Measurements from ENCODE around the gene IMMP2L. TPM values are rescaled to one million over a fixed set of nuclear protein-coding genes. Genes with fewer than 3 reads are reported as not detected.

IMMP2L gene
- total RNA-seq, 1 donor: 19.9 TPM

DNA sequence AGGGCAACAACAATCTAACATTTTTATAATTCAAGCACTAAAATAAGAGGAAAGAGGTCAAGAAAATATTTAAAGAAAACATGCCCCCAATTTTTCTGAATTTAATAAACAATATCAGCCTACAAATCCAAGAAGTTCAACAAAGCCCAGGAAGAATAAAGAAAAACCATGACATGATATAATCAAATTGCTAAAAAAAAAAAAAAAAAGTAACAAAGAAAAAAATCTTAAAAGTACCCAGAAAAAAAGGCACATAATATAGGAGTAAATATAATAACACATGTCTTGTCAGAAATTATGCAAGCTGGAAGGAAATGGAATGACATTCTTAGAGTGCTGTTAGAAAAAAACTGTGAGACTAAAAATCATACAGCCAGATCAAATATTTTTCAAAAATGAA, 151.4 kb downstream of the IMMP2L start:
- Histone ChIP-seq H3K36me3 (ENCODE audit: insufficient read depth, low read length) (no peaks in the 10 kb centered on the region), H3K9me3 (ENCODE audit: low read depth, low read length) (no peaks in the 10 kb centered on the region), H3K4me2 (ENCODE audit: insufficient read depth, low read length) (no peak overlapping the region), H3K4me1 (ENCODE audit: insufficient read depth, low read length) (peaks cover 7% of the 10 kb centered on the region), H3K27me3 (ENCODE audit: insufficient read depth, low read length) (no peaks in the 10 kb centered on the region), H4K20me1 (ENCODE audit: insufficient read depth, low read length) (no peaks in the 10 kb centered on the region), H3K4me3 (ENCODE audit: insufficient read depth, low read length) (no peak overlapping the region), H3K79me2 (ENCODE audit: insufficient read depth, low read length) (no peaks in the 10 kb centered on the region), H2AFZ (ENCODE audit: low read length) (no peak overlapping the region), H3K27ac (ENCODE audit: low read depth, low read length) (no peak overlapping the region)
- DNase-seq (ENCODE audit: insufficient read length, low spot score, missing footprints): no peak
- TF ChIP-seq, protein P1, sequence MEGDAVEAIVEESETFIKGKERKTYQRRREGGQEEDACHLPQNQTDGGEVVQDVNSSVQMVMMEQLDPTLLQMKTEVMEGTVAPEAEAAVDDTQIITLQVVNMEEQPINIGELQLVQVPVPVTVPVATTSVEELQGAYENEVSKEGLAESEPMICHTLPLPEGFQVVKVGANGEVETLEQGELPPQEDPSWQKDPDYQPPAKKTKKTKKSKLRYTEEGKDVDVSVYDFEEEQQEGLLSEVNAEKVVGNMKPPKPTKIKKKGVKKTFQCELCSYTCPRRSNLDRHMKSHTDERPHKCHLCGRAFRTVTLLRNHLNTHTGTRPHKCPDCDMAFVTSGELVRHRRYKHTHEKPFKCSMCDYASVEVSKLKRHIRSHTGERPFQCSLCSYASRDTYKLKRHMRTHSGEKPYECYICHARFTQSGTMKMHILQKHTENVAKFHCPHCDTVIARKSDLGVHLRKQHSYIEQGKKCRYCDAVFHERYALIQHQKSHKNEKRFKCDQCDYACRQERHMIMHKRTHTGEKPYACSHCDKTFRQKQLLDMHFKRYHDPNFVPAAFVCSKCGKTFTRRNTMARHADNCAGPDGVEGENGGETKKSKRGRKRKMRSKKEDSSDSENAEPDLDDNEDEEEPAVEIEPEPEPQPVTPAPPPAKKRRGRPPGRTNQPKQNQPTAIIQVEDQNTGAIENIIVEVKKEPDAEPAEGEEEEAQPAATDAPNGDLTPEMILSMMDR (IDR thresholded peaks at IDR 0.05; ENCODE audit: extremely low read depth, low read depth, low read length): no peak

DNA sequence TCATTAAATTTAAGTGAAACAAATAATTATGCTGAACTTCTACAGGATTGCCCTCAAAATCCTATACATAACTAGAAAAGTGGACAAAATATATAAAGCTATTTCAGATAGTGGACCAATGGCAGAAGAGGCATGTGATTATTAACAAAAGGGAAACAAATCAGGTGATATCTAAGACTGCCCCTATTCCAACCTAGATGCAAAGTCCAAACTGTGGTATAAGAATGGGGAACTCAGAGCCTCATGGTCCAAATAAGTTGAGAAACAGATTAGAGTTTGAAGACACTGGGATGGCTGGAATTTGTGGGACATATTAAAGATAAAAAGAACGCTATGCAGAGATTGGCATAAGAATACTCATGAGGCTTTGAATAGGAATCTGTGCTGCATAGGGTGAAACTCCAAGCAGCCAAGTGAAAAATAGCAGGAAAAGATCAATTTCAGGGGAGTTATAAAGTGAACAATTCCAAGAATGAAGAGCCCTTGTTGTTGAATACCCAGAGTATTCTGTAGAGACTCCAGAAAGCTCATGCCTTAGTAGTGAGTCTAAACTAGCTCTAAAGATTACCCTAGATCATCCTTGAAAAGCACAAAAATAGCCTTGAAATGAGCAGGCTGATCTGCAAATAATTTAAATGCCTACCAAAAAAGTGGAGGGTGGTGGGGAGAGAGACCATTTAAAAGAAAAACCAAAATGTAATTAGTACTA, 152.4 kb downstream of the IMMP2L start:
- Histone ChIP-seq H3K36me3 (ENCODE audit: insufficient read depth, low read length) (no peaks in the 10 kb centered on the region), H2AFZ (ENCODE audit: low read length) (peak overlapping the region; percentile 22), H4K20me1 (ENCODE audit: insufficient read depth, low read length) (no peaks in the 10 kb centered on the region), H3K4me1 (ENCODE audit: insufficient read depth, low read length) (peaks cover 7% of the 10 kb centered on the region), H3K9me3 (ENCODE audit: low read depth, low read length) (no peaks in the 10 kb centered on the region), H3K27ac (ENCODE audit: low read depth, low read length) (no peak overlapping the region), H3K4me3 (ENCODE audit: insufficient read depth, low read length) (no peak overlapping the region), H3K27me3 (ENCODE audit: insufficient read depth, low read length) (no peaks in the 10 kb centered on the region), H3K79me2 (ENCODE audit: insufficient read depth, low read length) (no peaks in the 10 kb centered on the region), H3K4me2 (ENCODE audit: insufficient read depth, low read length) (peak overlapping the region; percentile 55)
- TF ChIP-seq, protein P1 (IDR thresholded peaks at IDR 0.05; ENCODE audit: extremely low read depth, low read depth, low read length): no peak
- no peak for DNase-seq (ENCODE audit: insufficient read length, low spot score, missing footprints)

GRCh38 chr7:111408724-111409123, 153.6 kb downstream of the IMMP2L start:
- Histone ChIP-seq H3K9me3 (ENCODE audit: low read depth, low read length) (no peaks in the 10 kb centered on the region), H3K27me3 (ENCODE audit: insufficient read depth, low read length) (no peaks in the 10 kb centered on the region), H3K27ac (ENCODE audit: low read depth, low read length) (no peak overlapping the region), H3K79me2 (ENCODE audit: insufficient read depth, low read length) (no peaks in the 10 kb centered on the region), H4K20me1 (ENCODE audit: insufficient read depth, low read length) (no peaks in the 10 kb centered on the region), H2AFZ (ENCODE audit: low read length) (no peak overlapping the region), H3K4me2 (ENCODE audit: insufficient read depth, low read length) (no peak overlapping the region), H3K4me1 (ENCODE audit: insufficient read depth, low read length) (peaks cover 7% of the 10 kb centered on the region), H3K4me3 (ENCODE audit: insufficient read depth, low read length) (no peak overlapping the region), H3K36me3 (ENCODE audit: insufficient read depth, low read length) (no peaks in the 10 kb centered on the region)
- TF ChIP-seq, protein P1 (IDR thresholded peaks at IDR 0.05; ENCODE audit: extremely low read depth, low read depth, low read length): no peak
- DNase-seq (ENCODE audit: insufficient read length, low spot score, missing footprints): no peak

DNA sequence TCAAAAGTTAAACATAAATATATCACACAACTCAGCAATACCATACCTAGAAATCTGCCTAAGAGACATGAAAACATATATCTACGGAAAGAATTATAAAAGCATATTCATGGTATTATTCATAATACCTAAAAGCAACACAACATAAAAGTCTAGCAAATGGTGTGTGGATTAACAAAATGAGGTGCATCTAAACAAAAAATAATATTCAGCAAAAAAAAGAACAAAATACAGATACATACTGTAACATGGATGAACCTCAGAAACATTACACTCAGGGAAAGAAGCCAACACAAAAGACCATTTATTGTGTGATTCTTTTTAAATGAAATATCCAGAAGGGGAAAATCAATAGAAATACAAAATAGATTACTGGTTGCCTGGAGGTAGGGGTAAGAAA, 155.0 kb downstream of the IMMP2L start:
- Histone ChIP-seq H3K27ac (ENCODE audit: low read depth, low read length) (no peak overlapping the region), H2AFZ (ENCODE audit: low read length) (no peak overlapping the region), H3K36me3 (ENCODE audit: insufficient read depth, low read length) (no peaks in the 10 kb centered on the region), H3K79me2 (ENCODE audit: insufficient read depth, low read length) (no peaks in the 10 kb centered on the region), H3K4me1 (ENCODE audit: insufficient read depth, low read length) (peaks cover 7% of the 10 kb centered on the region), H3K4me3 (ENCODE audit: insufficient read depth, low read length) (no peak overlapping the region), H4K20me1 (ENCODE audit: insufficient read depth, low read length) (no peaks in the 10 kb centered on the region), H3K4me2 (ENCODE audit: insufficient read depth, low read length) (no peak overlapping the region), H3K27me3 (ENCODE audit: insufficient read depth, low read length) (no peaks in the 10 kb centered on the region), H3K9me3 (ENCODE audit: low read depth, low read length) (no peaks in the 10 kb centered on the region)
- DNase-seq (ENCODE audit: insufficient read length, low spot score, missing footprints): no peak
- TF ChIP-seq, protein P1 (IDR thresholded peaks at IDR 0.05; ENCODE audit: extremely low read depth, low read depth, low read length): no peak

Data from osteoblast (primary cell).